IMR-90 (cell line): ENCODE measurements around the gene DGKZ. TPM values are rescaled to one million over a fixed set of nuclear protein-coding genes. Genes with fewer than 3 reads are reported as not detected.
"Not testable (repeated sequence)": the region's sequence is repeated elsewhere in the genome, so short reads cannot be mapped to it uniquely, and the experiment has no call there.

ENCODE experiments used
- ATAC-seq: fragments of 200-7000 bp; cut with Tn5 transposase; 2 replicates; pipeline ENCODE4 v1.9.1; 2020; ENCODE audit warnings: low read depth, mild to moderate bottlenecking, moderate library complexity
- BruUV-seq: library from RNA; stranded (reverse); fragments of 400-500 nt; replicated peaks from 2 replicates; lab custom pipeline; 2021; lab: Mats Ljungman, UMichigan
- CTCF ChIA-PET: fragments of 300-600 bp; formaldehyde crosslinking; extraction: SDS; loops from one replicate; lab custom pipeline; 2021; ENCODE audit warnings: antibody characterized with exemption; lab: Yijun Ruan, JAX
- POLR2A ChIA-PET: fragments of 300-600 bp; sonication (Branson Sonifier 250); formaldehyde crosslinking; loops from one replicate; lab custom pipeline; 2022; ENCODE audit warnings: antibody characterized with exemption; ENCODE audit not compliant: unreplicated experiment; lab: Charles Lee
- DNase-seq: peaks from one replicate; pipeline ENCODE4 v3.0.0; 2013
- H2AFZ ChIP-seq: replicated peaks from 2 replicates; pipeline ENCODE3; 2013; ENCODE audit warnings: low read length, mild to moderate bottlenecking; ENCODE audit not compliant: poor library complexity
- H2AK5ac ChIP-seq: 2 replicates; pipeline ENCODE4 v1.6.1; 2013; ENCODE audit warnings: low read depth, low read length, inconsistent platforms
- H2AK9ac ChIP-seq: replicated peaks from 2 replicates; pipeline ENCODE3; 2013; ENCODE audit warnings: mild to moderate bottlenecking, low read depth, low read length, moderate library complexity; ENCODE audit not compliant: poor library complexity
- H2BK120ac ChIP-seq: 2 replicates; pipeline ENCODE4 v1.6.1; 2013; ENCODE audit warnings: low read depth, low read length, inconsistent platforms
- H2BK15ac ChIP-seq: 3 replicates; pipeline ENCODE4 v1.6.1; 2013; ENCODE audit warnings: low read depth, low read length, inconsistent platforms
- H2BK20ac ChIP-seq: 2 replicates; pipeline ENCODE4 v1.6.1; 2013; ENCODE audit warnings: low read depth, mild to moderate bottlenecking, inconsistent platforms, low read length, moderate library complexity
- H2BK5ac ChIP-seq: 2 replicates; pipeline ENCODE4 v1.6.1; 2013; ENCODE audit warnings: mild to moderate bottlenecking, low read depth, low read length, inconsistent platforms; ENCODE audit not compliant: poor library complexity, severe bottlenecking
- H3K14ac ChIP-seq: replicated peaks from 2 replicates; pipeline ENCODE4 v1.6.1; 2013; ENCODE audit warnings: low read depth, low read length, inconsistent platforms
- H3K18ac ChIP-seq: 2 replicates; pipeline ENCODE4 v1.6.1; 2013; ENCODE audit warnings: low read depth, low read length, control low read depth
- H3K23ac ChIP-seq: 2 replicates; pipeline ENCODE4 v1.6.1; 2013; ENCODE audit warnings: low read depth, low read length, inconsistent platforms
- H3K27ac ChIP-seq: 2 replicates; pipeline ENCODE4 v1.5.1; 2013; ENCODE audit warnings: mild to moderate bottlenecking, control low read depth, low read length; ENCODE audit not compliant: insufficient read depth
- H3K27me3 ChIP-seq: 2 replicates; pipeline ENCODE4 v1.6.1; 2013; ENCODE audit warnings: low read length; ENCODE audit not compliant: control insufficient read depth, insufficient read depth
- H3K36me3 ChIP-seq: 2 replicates; pipeline ENCODE4 v1.6.1; 2013; ENCODE audit warnings: low read length, mixed read lengths; ENCODE audit not compliant: control insufficient read depth, insufficient read depth
- H3K4ac ChIP-seq: 2 replicates; pipeline ENCODE4 v1.6.1; 2013; ENCODE audit warnings: low read depth, low read length, inconsistent platforms
- H3K4me1 ChIP-seq: 2 replicates; pipeline ENCODE4 v1.6.1; 2013; ENCODE audit warnings: low read length, mixed read lengths; ENCODE audit not compliant: control insufficient read depth, insufficient read depth
- H3K4me2 ChIP-seq: 2 replicates; pipeline ENCODE4 v1.6.1; 2013; ENCODE audit warnings: low read depth, mild to moderate bottlenecking, control low read depth, low read length, moderate library complexity
- H3K4me3 ChIP-seq: 2 replicates; pipeline ENCODE4 v1.5.1; 2013; ENCODE audit warnings: low read depth, mild to moderate bottlenecking, control low read depth, low read length, moderate library complexity; ENCODE audit not compliant: insufficient read depth
- H3K56ac ChIP-seq: 2 replicates; pipeline ENCODE4 v1.6.1; 2013; ENCODE audit warnings: low read length, inconsistent platforms; ENCODE audit not compliant: insufficient read depth; ENCODE audit errors: extremely low read depth
- H3K79me1 ChIP-seq, 2 experiments: 2 replicates each; pipeline ENCODE4 v1.6.1; 2013; ENCODE audit warnings: low read length in 2 of 2, inconsistent platforms in 1 of 2, low read depth in 1 of 2
- H3K9ac ChIP-seq: 2 replicates; pipeline ENCODE4 v1.6.1; 2013; ENCODE audit warnings: low read depth, low read length, control low read depth
- H3K9me1 ChIP-seq: 2 replicates; pipeline ENCODE4 v1.6.1; 2013; ENCODE audit warnings: low read length, inconsistent platforms; ENCODE audit not compliant: insufficient read depth
- H3K9me3 ChIP-seq: 2 replicates; pipeline ENCODE4 v1.6.1; 2013; ENCODE audit warnings: low read length; ENCODE audit not compliant: control insufficient read depth, insufficient read depth
- H4K20me1 ChIP-seq: 2 replicates; pipeline ENCODE4 v1.6.1; 2013; ENCODE audit warnings: low read length, inconsistent platforms; ENCODE audit not compliant: insufficient read depth
- H4K5ac ChIP-seq: 2 replicates; pipeline ENCODE4 v1.6.1; 2013; ENCODE audit warnings: mild to moderate bottlenecking, low read depth, low read length, control low read depth
- H4K8ac ChIP-seq, 2 experiments: 2 replicates each; pipeline ENCODE4 v1.6.1; 2013; ENCODE audit warnings: low read depth in 2 of 2, low read length in 2 of 2, control low read depth in 1 of 2, inconsistent platforms in 1 of 2
- H4K91ac ChIP-seq: 2 replicates; pipeline ENCODE4 v1.6.1; 2013; ENCODE audit warnings: low read depth, low read length, inconsistent platforms; ENCODE audit not compliant: insufficient read depth
- ELK1 ChIP-seq: fragments of 150-350 bp; IDR thresholded peaks from 2 replicates; pipeline ENCODE4 v1.6.1; 2016; ENCODE audit warnings: low read depth, mild to moderate bottlenecking, low read length, moderate library complexity, borderline replicate concordance
- MAFK ChIP-seq: IDR thresholded peaks from 2 replicates; pipeline ENCODE4 v1.6.1; 2012; ENCODE audit warnings: low read depth, low read length, improper control_type of control experiment
- RFX5 ChIP-seq: IDR thresholded peaks from 2 replicates; pipeline ENCODE4 v1.8.0; 2012; ENCODE audit warnings: low read depth, mild to moderate bottlenecking, low read length, moderate library complexity
- SMC3 ChIP-seq: fragments of 150-350 bp; IDR thresholded peaks from 2 replicates; pipeline ENCODE4 v1.6.1; 2016; ENCODE audit warnings: low read depth, mild to moderate bottlenecking, antibody characterized with exemption, low read length, moderate library complexity
- WGBS, 2 experiments: methylation state at CpG; one replicate each; pipeline versions ENCODE4 v1.1.5 to v1.1.7; 2013; ENCODE audit warnings: missing lambda C conversion rate in 2 of 2; ENCODE audit not compliant: insufficient read length in 1 of 2; ENCODE audit errors: extremely low coverage in 2 of 2; 5-methylcytosine and 5-hydroxymethylcytosine counted together
- dilution Hi-C: fragments of 300-500 bp; cut with HindIII; formaldehyde crosslinking; loops from one replicate; pipeline ENCODE4 v1.14.3; 2018; ENCODE audit warnings: low sequenced_read_pairs; ENCODE audit not compliant: unreplicated experiment
- in situ Hi-C: fragments of 300-500 bp; cut with MboI; formaldehyde crosslinking; loops from 3 replicates; pipeline ENCODE4 v1.14.3; 2019; ENCODE audit warnings: low sequenced_read_pairs, inconsistent platforms, mixed read lengths
- intact Hi-C: fragments of 100-400 bp; cut with micrococcal nuclease; formaldehyde crosslinking; loops from 2 replicates; pipeline ENCODE4 v1.10.0; 2022
- polyA plus RNA-seq, 3 experiments: library from polyadenylated mRNA; depleted of rRNA; stranded (reverse); fragments of >200 nt; gene quantifications; 2 replicates each; pipeline ENCODE4 v1.2.3, GENCODE V29; 2012; ENCODE audit warnings: low replicate concordance in 1 of 3
- total RNA-seq: library from RNA; depleted of rRNA; stranded (reverse); fragments of >200 nt; gene quantifications from 2 replicates; pipeline ENCODE4 v1.2.3, GENCODE V29; 2012

The DGKZ gene
- total and polyA plus RNA-seq, 2 of the 4 experiments (the other 2 are of a cell fraction) = 46.8 to 62.0 TPM

- H3K9me3 ChIP-seq = no peaks in the 10 kb centered on the region
Measured at GRCh38 chr11:46372086-46372485, 24.8 kb downstream of the DGKZ start.

GRCh38 chr11:46372501-46372900 lies 25.2 kb downstream of the DGKZ start:
- Histone ChIP-seq H3K36me3 (peaks cover 42% of the 10 kb centered on the region), H3K79me1 (peaks cover 0 to 25% of the 10 kb centered on the region in 2 experiments; a peak in 3 of 4 replicates), H4K20me1 (peaks cover 12% of the 10 kb centered on the region)
- H3K18ac ChIP-seq, ATAC-seq, H2BK20ac ChIP-seq, H3K9me3 ChIP-seq, H2AFZ ChIP-seq, CTCF ChIA-PET, H2AK5ac ChIP-seq, H2AK9ac ChIP-seq, H2BK120ac ChIP-seq, H4K8ac ChIP-seq, in situ Hi-C loops, H3K23ac ChIP-seq, H3K27ac ChIP-seq, H3K27me3 ChIP-seq, DNase-seq, intact Hi-C loops, H4K5ac ChIP-seq, H4K91ac ChIP-seq, H3K14ac ChIP-seq, BruUV-seq, H2BK15ac ChIP-seq, H2BK5ac ChIP-seq, H3K4me2 ChIP-seq, H3K9ac ChIP-seq, H3K56ac ChIP-seq, H3K4me1 ChIP-seq, H3K4me3 ChIP-seq, H3K9me1 ChIP-seq, POLR2A ChIA-PET, H3K4ac ChIP-seq, dilution Hi-C loops: not testable (repeated sequence)
- WGBS, 2 experiments = 96% methylated on average over 5 of the region's 15 CpGs; no CpG with 5 or more reads in 1 of the 2 experiments

More at GRCh38 chr11:46372086-46372485, 24.8 kb downstream of the DGKZ start:
- dilution Hi-C loops (no loop called here), in situ Hi-C loops (no loop called here), intact Hi-C loops (no loop called here)
- no peak overlapping the region for H3K23ac ChIP-seq
- no peak overlapping the region for H3K56ac ChIP-seq
- no peak overlapping the region for H2AK5ac ChIP-seq
- ATAC-seq (no peak), DNase-seq (no peak)
- H3K27me3 ChIP-seq = no peaks in the 10 kb centered on the region
- H2BK20ac ChIP-seq = no peak overlapping the region
- no peak overlapping the region for H2BK120ac ChIP-seq
- H2BK5ac ChIP-seq = no peak overlapping the region
- no CpG with 5 or more reads among the region's 10 CpGs for WGBS, 2 experiments
- no TSS peak for BruUV-seq
- no peak overlapping the region for H3K27ac ChIP-seq
- H4K91ac ChIP-seq = no peak overlapping the region
- H3K14ac ChIP-seq = no peak overlapping the region
- H3K4me2 ChIP-seq = no peak overlapping the region
- peaks cover 12% of the 10 kb centered on the region for H4K20me1 ChIP-seq
- no peak overlapping the region for H4K5ac ChIP-seq
- H3K18ac ChIP-seq = no peak overlapping the region
- ChIA-PET POLR2A (no interaction called here), CTCF (no interaction called here)
- H2AK9ac ChIP-seq = no peak overlapping the region
- peaks cover 42% of the 10 kb centered on the region for H3K36me3 ChIP-seq
- no peak overlapping the region for H3K4me3 ChIP-seq
- no peak overlapping the region for H3K4ac ChIP-seq
- 0 out of 2 replicates have a peak, but pooled peaks cover 4% of the 10 kb centered on the region for H3K9me1 ChIP-seq
- no peak for TF ChIP-seq RFX5
- no peak for TF ChIP-seq ELK1
- no peak for TF ChIP-seq MAFK
- no peak for TF ChIP-seq SMC3
- no peak overlapping the region for H3K9ac ChIP-seq
- H3K4me1 ChIP-seq = peaks cover 9% of the 10 kb centered on the region; the same call in 1 of the 2 replicates
- peaks cover 0 to 30% of the 10 kb centered on the region in 2 experiments; a peak in 3 of 4 replicates for H3K79me1 ChIP-seq
- H2BK15ac ChIP-seq = no peak overlapping the region
- no peak overlapping the region for H2AFZ ChIP-seq
- no peak overlapping the region for H4K8ac ChIP-seq
